Transverse colon (tissue), 4 donors: ENCODE measurements around the gene KAZN. TPM values are rescaled to one million over a fixed set of nuclear protein-coding genes. Genes with fewer than 3 reads are reported as not detected.
A peak's percentile ranks its signal among the peaks of the same experiment; 100 is the strongest.

Experiments used
- DNase-seq: peaks from one replicate; pipeline ENCODE4 v3.0.0-alpha.2; 2019
- H3K27ac ChIP-seq, 4 donors: fragments of 200-600 bp; sonication (generic); 2 replicates each; pipeline ENCODE4 v1.5.1; 2016 to 2018; ENCODE audit warnings: inconsistent platforms in 4 of 4
- H3K27me3 ChIP-seq: fragments of 200-600 bp; sonication (generic); 2 replicates; pipeline ENCODE4 v1.5.1; 2017; ENCODE audit warnings: inconsistent platforms
- H3K36me3 ChIP-seq, 4 donors: fragments of 200-600 bp; sonication (generic); 2 replicates each; pipeline ENCODE4 v1.5.1; 2017 to 2019; ENCODE audit warnings: inconsistent platforms in 4 of 4
- H3K4me1 ChIP-seq, 4 donors: fragments of 200-600 bp; sonication (generic); 2 replicates each; pipeline ENCODE4 v1.5.1; 2017 to 2020; ENCODE audit warnings: inconsistent platforms in 4 of 4
- H3K4me3 ChIP-seq, 4 donors: fragments of 200-600 bp; sonication (generic); 1 replicate in 1 of 4; 2 replicates in 3 of 4; pipeline versions ENCODE4 v1.5.1 to v1.6.1; 2017 to 2019; ENCODE audit warnings: inconsistent platforms in 4 of 4
- H3K9me3 ChIP-seq, 2 donors: fragments of 200-600 bp; sonication (generic); 2 replicates each; pipeline ENCODE4 v1.5.1; 2017 to 2019; ENCODE audit warnings: inconsistent platforms in 2 of 2
- CTCF ChIP-seq, 5 experiments: fragments of 200-600 bp in 3 of 5; fragments of 450-650 bp in 2 of 5; sonication (generic) in 3 of 5; IDR thresholded peaks; 1 replicate in 2 of 5; 2 replicates in 3 of 5; pipeline ENCODE4 v1.5.1; 2016 to 2017; ENCODE audit warnings: antibody characterized with exemption in 5 of 5, inconsistent platforms in 3 of 5, mild to moderate bottlenecking in 2 of 5, moderate library complexity in 1 of 5
- EP300 ChIP-seq: sonication (generic); formaldehyde crosslinking; IDR thresholded peaks from one replicate; pipeline ENCODE4 v1.6.1; 2017; ENCODE audit warnings: antibody characterized with exemption, low read depth
- POLR2A ChIP-seq: fragments of 450-650 bp; IDR thresholded peaks from one replicate; pipeline ENCODE4 v1.6.1; 2016; ENCODE audit warnings: antibody characterized with exemption, mild to moderate bottlenecking, moderate library complexity
- POLR2AphosphoS5 ChIP-seq, 3 donors: sonication (generic); formaldehyde crosslinking; IDR thresholded peaks; one replicate each; pipeline ENCODE4 v1.6.1; 2016; ENCODE audit warnings: antibody characterized with exemption in 3 of 3
- WGBS, 2 donors: methylation state at CpG; one replicate each; pipeline ENCODE4 v1.1.5; 2018; ENCODE audit warnings: low coverage in 1 of 2; 5-methylcytosine and 5-hydroxymethylcytosine counted together
- in situ Hi-C, 4 donors: fragments of 200-750 bp; cut with MboI; loops; one replicate each; pipeline versions ENCODE4 v1.15.0 to v1.15.1; 2017; ENCODE audit warnings: low sequenced_read_pairs in 3 of 4, low pct_ligation_motif_present in 1 of 4, low pct_unique_long_range_greater_than_20kb in 1 of 4
- intact Hi-C: fragments of 100-400 bp; cut with DNase I; formaldehyde crosslinking; loops from one replicate; pipeline ENCODE4 v1.15.1; 2023; ENCODE audit warnings: low total_unique reads
- total RNA-seq, 4 donors: library from RNA; depleted of rRNA; stranded (reverse); fragments of >200 nt; gene quantifications; one replicate each; pipeline ENCODE4 v1.1.0, GENCODE V29; 2016

Gene KAZN
- total RNA-seq, 4 donors from 2014 or later: 12.0 to 17.1 (median 16.2) TPM

DNA sequence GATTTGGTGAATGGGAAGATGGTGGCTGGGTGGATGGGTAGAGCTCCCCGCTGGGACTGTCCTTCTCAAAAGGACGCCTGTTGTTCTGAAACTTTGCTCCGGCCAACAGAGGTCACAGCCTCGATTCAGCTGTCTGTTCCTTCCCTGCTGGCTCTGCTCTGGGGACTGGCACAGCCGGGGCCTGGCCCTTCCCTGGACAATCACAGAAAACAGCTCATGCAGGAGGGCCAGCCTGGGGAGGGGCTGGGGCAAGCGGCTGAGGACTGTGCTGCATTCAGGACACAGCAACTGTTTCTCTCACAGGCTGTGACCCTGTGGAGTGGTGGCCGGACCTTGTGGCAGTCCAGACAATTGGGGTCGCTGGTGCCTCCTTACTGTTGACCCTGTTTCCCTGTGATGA lies 444.4 kb downstream of the KAZN start:
- Histone ChIP-seq H3K27me3 (no peaks in the 10 kb centered on the region), H3K36me3 (no peaks in the 10 kb centered on the region), H3K9me3 (no peaks in the 10 kb centered on the region), H3K27ac (no peak overlapping the region), H3K4me3 (no peak overlapping the region), H3K4me1 (no peaks in the 10 kb centered on the region)
- in situ Hi-C loops: loop anchor here (10.0 to 25.0 kb wide), 4 partner anchors 256 to 1081 kb away; no protein-coding TSS in a partner anchor
- intact Hi-C loops: no loop called here
- 20 to 92% methylated on average over 1 to 8 of the region's 8 CpGs for WGBS, 2 donors
- TF ChIP-seq CTCF (IDR thresholded peaks at IDR 0.05) (no peak), POLR2A (no peak), EP300 (no peak), POLR2AphosphoS5 (IDR thresholded peaks at IDR 0.05) (no peak)
- no peak for DNase-seq

DNA sequence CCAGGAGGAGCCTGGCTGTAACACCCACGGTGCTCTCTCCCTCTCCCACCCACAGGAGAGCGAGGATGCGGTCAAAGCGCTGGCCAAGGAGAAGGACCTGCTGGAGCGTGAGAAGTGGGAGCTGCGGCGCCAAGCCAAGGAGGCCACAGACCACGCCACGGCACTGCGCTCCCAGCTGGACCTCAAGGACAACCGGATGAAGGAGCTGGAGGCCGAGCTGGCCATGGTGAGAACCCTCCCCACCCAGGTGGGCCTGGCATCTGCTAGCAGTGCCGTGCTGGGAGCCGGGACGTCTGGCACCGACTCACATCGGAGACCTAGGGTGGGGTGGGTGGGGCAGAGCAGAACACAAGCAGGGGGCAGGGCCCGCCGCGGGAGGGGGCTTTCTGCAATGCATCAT lies 445.4 kb downstream of the KAZN start:
- no peaks in the 10 kb centered on the region for H3K9me3 ChIP-seq
- no peak for TF ChIP-seq POLR2AphosphoS5 (IDR thresholded peaks at IDR 0.05)
- no peak for TF ChIP-seq EP300
- no peak for TF ChIP-seq POLR2A
- no peak for TF ChIP-seq CTCF (IDR thresholded peaks at IDR 0.05)
- intact Hi-C loops (no loop called here), in situ Hi-C loops (loop anchor here (10.0 to 25.0 kb wide), 4 partner anchors 257 to 1082 kb away; no protein-coding TSS in a partner anchor)
- H3K27me3 ChIP-seq: no peaks in the 10 kb centered on the region
- 93% methylated on average over 20 of the region's 20 CpGs; no CpG with 5 or more reads in 1 of the 2 donors for WGBS, 2 donors
- H3K4me3 ChIP-seq: no peak overlapping the region
- H3K27ac ChIP-seq: no peak overlapping the region
- H3K36me3 ChIP-seq: no peaks in the 10 kb centered on the region
- no peak for DNase-seq
- H3K4me1 ChIP-seq: no peaks in the 10 kb centered on the region

GRCh38 chr1:15045123-15045522 lies 446.6 kb downstream of the KAZN start:
- in situ Hi-C loops (loop anchor here (10.0 to 25.0 kb wide), 4 partner anchors 258 to 1083 kb away; no protein-coding TSS in a partner anchor), intact Hi-C loops (no loop called here)
- Histone ChIP-seq H3K4me1 (no peaks in the 10 kb centered on the region), H3K27me3 (no peaks in the 10 kb centered on the region), H3K36me3 (no peaks in the 10 kb centered on the region), H3K4me3 (no peak overlapping the region), H3K27ac (no peak overlapping the region), H3K9me3 (no peaks in the 10 kb centered on the region)
- no peak for DNase-seq
- 91 to 100% methylated on average over 3 to 7 of the region's 7 CpGs for WGBS, 2 donors
- TF ChIP-seq EP300: no peak
- no peak for TF ChIP-seq POLR2AphosphoS5 (IDR thresholded peaks at IDR 0.05)
- no peak for TF ChIP-seq POLR2A
- TF ChIP-seq CTCF (IDR thresholded peaks at IDR 0.05): no peak

DNA sequence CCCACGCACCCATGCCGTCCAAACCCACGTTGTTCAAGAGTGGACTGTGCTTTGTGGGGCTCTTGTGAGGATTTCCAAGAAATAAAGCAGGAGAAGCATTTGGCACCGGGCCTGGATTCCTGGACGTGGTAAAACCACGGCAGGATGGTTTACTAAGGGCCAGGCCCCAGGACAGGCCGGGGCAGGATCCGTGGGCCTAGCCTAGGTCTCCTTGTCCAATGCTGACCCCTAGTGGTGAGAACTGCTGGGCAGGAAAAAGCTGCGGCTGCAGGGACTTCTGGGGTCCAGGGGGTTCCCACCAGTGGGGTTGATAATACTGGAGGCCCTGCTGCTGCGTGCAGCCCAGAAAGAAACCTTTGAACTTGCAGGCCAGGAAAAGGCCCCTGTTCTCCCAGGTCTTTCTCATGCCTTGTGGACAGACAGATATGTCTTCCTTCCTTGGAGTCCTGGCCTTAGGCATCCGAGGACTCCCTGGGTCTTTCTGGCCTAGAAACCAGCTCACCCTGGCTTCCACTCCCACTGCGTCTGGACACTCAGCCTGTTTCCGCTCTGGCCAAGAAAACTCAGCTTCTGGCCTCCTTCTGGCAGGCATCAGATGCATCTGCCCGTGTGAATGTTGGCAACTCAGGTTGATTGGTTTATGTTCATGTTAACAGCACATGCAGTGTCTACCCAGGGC lies 448.1 kb downstream of the KAZN start:
- intact Hi-C loops: no loop called here
- TF ChIP-seq POLR2A (no peak), CTCF (IDR thresholded peaks at IDR 0.05) (peak; percentile 82 to 93 (median 87))
- in situ Hi-C loops: loop anchor here (10.0 to 25.0 kb wide), 4 partner anchors 259 to 1084 kb away; no protein-coding TSS in a partner anchor

More for the DNA sequence above, 448.1 kb downstream of the KAZN start:
- no peaks in the 10 kb centered on the region for H3K27me3 ChIP-seq
- H3K36me3 ChIP-seq: no peaks in the 10 kb centered on the region
- WGBS, 2 donors: 44 to 93% methylated on average over 3 to 14 of the region's 14 CpGs
- no peak overlapping the region for H3K4me3 ChIP-seq
- no peaks in the 10 kb centered on the region for H3K4me1 ChIP-seq
- H3K9me3 ChIP-seq: no peaks in the 10 kb centered on the region
- peak; percentile 65 for DNase-seq
- H3K27ac ChIP-seq: no peak overlapping the region
